Hepatocyte (in vitro differentiated cells): ENCODE results near the gene SOX6.

Experiments
- EZH2 ChIP-seq: fragments of 200-600 bp; sonication (generic); IDR thresholded peaks from 2 replicates; pipeline ENCODE4 v1.6.1; 2016; ENCODE audit warnings: antibody characterized with exemption, mild to moderate bottlenecking, borderline replicate concordance
- TF ChIP-seq, protein P1 (sequence below): fragments of 200-600 bp; sonication (generic); IDR thresholded peaks from 2 replicates; pipeline ENCODE4 v1.5.1; 2016; ENCODE audit warnings: antibody characterized with exemption, mild to moderate bottlenecking; ENCODE audit not compliant: poor library complexity

DNA sequence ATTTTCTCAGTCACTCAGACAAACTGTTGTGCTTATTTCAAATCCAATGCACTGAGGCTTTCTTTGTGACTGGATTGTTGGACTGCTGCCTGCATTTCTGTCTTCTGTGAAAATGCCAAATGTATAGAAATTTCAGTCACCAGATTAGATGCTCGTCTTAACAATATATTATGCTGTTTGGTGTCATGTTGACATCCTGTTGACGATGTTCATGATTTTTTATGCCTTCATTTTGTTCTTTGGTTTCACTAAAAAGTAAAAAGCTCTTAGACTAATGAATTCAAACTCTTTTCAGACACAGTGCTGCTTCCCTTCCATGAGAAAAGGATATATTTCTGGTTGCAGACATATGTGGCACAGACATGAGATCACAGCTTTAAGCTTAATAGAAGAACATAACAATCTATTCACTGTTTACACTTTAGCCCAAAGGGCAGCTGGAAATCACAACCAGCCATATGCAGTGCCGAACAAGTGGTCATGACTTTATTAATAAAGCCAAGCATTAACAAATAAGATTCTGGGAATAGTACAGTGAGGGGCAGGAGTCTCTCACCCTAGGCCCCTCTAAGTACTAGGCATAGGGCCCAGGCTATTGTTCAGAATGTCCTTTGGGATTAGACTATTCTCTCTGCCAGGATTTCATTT, 9.4 kb upstream of the SOX6 start:
- TF ChIP-seq, protein P1, sequence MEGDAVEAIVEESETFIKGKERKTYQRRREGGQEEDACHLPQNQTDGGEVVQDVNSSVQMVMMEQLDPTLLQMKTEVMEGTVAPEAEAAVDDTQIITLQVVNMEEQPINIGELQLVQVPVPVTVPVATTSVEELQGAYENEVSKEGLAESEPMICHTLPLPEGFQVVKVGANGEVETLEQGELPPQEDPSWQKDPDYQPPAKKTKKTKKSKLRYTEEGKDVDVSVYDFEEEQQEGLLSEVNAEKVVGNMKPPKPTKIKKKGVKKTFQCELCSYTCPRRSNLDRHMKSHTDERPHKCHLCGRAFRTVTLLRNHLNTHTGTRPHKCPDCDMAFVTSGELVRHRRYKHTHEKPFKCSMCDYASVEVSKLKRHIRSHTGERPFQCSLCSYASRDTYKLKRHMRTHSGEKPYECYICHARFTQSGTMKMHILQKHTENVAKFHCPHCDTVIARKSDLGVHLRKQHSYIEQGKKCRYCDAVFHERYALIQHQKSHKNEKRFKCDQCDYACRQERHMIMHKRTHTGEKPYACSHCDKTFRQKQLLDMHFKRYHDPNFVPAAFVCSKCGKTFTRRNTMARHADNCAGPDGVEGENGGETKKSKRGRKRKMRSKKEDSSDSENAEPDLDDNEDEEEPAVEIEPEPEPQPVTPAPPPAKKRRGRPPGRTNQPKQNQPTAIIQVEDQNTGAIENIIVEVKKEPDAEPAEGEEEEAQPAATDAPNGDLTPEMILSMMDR, result no peak
- TF ChIP-seq EZH2, result no peak
